Esophagus mucosa (tissue), 1 donor: ENCODE measurements around the gene ATP2A1. TPM values are rescaled to one million over a fixed set of nuclear protein-coding genes. Genes with fewer than 3 reads are reported as not detected.
"Not testable (repeated sequence)": the region's sequence is repeated elsewhere in the genome, so short reads cannot be mapped to it uniquely, and the experiment has no call there.

ENCODE experiments used
- ATAC-seq: fragments of 200-7000 bp; cut with Tn5 transposase; one replicate; pipeline ENCODE4 v1.9.1; 2020
- total RNA-seq: library from RNA; stranded (reverse); gene quantifications from one replicate; pipeline ENCODE4 v1.2.4, GENCODE V29; 2023
- donor health status: DM: yes; HTN: yes; CAD: no.

ATP2A1 gene
- total RNA-seq, 1 donor from 2014 or later: 0.48 TPM

GRCh38 chr16:28863929-28864793 lies 14.1 kb upstream of the ATP2A1 start:
- ATAC-seq: peak; percentile 25

- no peak for ATAC-seq
These were observed 13.1 kb upstream of the ATP2A1 start for GRCh38 chr16:28865001-28865688.

GRCh38 chr16:28865722-28866453 lies 12.4 kb upstream of the ATP2A1 start:
- ATAC-seq: no peak

GRCh38 chr16:28866454-28866804 lies 11.9 kb upstream of the ATP2A1 start:
- no peak for ATAC-seq

GRCh38 chr16:28867241-28867640 lies 11.0 kb upstream of the ATP2A1 start:
- ATAC-seq: no peak

GRCh38 chr16:28867646-28868045 lies 10.6 kb upstream of the ATP2A1 start:
- not testable (repeated sequence) for ATAC-seq

GRCh38 chr16:28869201-28869600 lies 9.1 kb upstream of the ATP2A1 start:
- no peak for ATAC-seq

GRCh38 chr16:28872952-28873351 lies 5.3 kb upstream of the ATP2A1 start:
- peak; percentile 8 for ATAC-seq

GRCh38 chr16:28873543-28874201 lies 4.6 kb upstream of the ATP2A1 start:
- peak; percentile 37 for ATAC-seq

GRCh38 chr16:28874406-28874805 lies 3.9 kb upstream of the ATP2A1 start:
- no peak for ATAC-seq

- ATAC-seq: no peak
These were observed 2.9 kb upstream of the ATP2A1 start for GRCh38 chr16:28875134-28876018.

GRCh38 chr16:28876019-28876659 lies 2.1 kb upstream of the ATP2A1 start:
- no peak for ATAC-seq

GRCh38 chr16:28876973-28877654 lies 1.2 kb upstream of the ATP2A1 start:
- ATAC-seq: no peak

- ATAC-seq: no peak
These were observed 660 bp upstream of the ATP2A1 start for GRCh38 chr16:28877655-28878000.

GRCh38 chr16:28879261-28879840 lies 1.1 kb downstream of the ATP2A1 start:
- peak; percentile 36 for ATAC-seq

GRCh38 chr16:28879841-28880588 lies 1.7 kb downstream of the ATP2A1 start:
- ATAC-seq: peak; percentile 86

- no peak for ATAC-seq
These were observed 2.3 kb downstream of the ATP2A1 start for GRCh38 chr16:28880589-28880915.

- ATAC-seq: no peak
These were observed 2.7 kb downstream of the ATP2A1 start for GRCh38 chr16:28880955-28881354.

- not testable (repeated sequence) for ATAC-seq
These were observed 3.3 kb downstream of the ATP2A1 start for GRCh38 chr16:28881565-28881964.
